GM06990 (cell line): Measurements from ENCODE around the gene PLA2G2D.

Experiments
- DNase-seq: peaks from one replicate; pipeline ENCODE4 v3.0.0-alpha.2; 2011; ENCODE audit not compliant: insufficient read length; ENCODE audit errors: extremely low read depth
- H3K27me3 ChIP-seq: replicated peaks from 2 replicates; pipeline ENCODE4 v1.6.0; 2011; ENCODE audit warnings: low read length; ENCODE audit not compliant: control insufficient read depth, insufficient read depth
- H3K36me3 ChIP-seq: 2 replicates; pipeline ENCODE4 v1.5.1; 2011; ENCODE audit warnings: low read length; ENCODE audit not compliant: control insufficient read depth, insufficient read depth
- H3K4me3 ChIP-seq: replicated peaks from 2 replicates; pipeline ENCODE4 v1.5.1; 2011; ENCODE audit warnings: low read depth, mild to moderate bottlenecking, control low read depth, low read length
- CTCF ChIP-seq: IDR thresholded peaks from 2 replicates; pipeline ENCODE4 v1.5.1; 2011; ENCODE audit warnings: low read length, control low read depth, mild to moderate bottlenecking, inconsistent platforms; ENCODE audit not compliant: insufficient read depth, poor library complexity, severe bottlenecking

The PLA2G2D gene

GRCh38 chr1:20117236-20117635 lies 2.1 kb downstream of the PLA2G2D start:
- no peaks in the 10 kb centered on the region for H3K27me3 ChIP-seq
- no peak for TF ChIP-seq CTCF
- DNase-seq = no peak

GRCh38 chr1:20115916-20116315 lies 3.4 kb downstream of the PLA2G2D start:
- H3K27me3 ChIP-seq = no peaks in the 10 kb centered on the region
- H3K4me3 ChIP-seq = no peak overlapping the region
- TF ChIP-seq CTCF = no peak
- no peaks in the 10 kb centered on the region for H3K36me3 ChIP-seq
- DNase-seq = no peak

More at GRCh38 chr1:20117236-20117635, 2.1 kb downstream of the PLA2G2D start:
- H3K4me3 ChIP-seq = no peak overlapping the region
- no peaks in the 10 kb centered on the region for H3K36me3 ChIP-seq

- Histone ChIP-seq H3K4me3 (no peak overlapping the region), H3K36me3 (no peaks in the 10 kb centered on the region), H3K27me3 (no peaks in the 10 kb centered on the region)
- TF ChIP-seq CTCF = peak; percentile 14
- no peak for DNase-seq
Measured at GRCh38 chr1:20115479-20115878, 3.9 kb downstream of the PLA2G2D start.

GRCh38 chr1:20114021-20114648 lies 5.2 kb downstream of the PLA2G2D start:
- Histone ChIP-seq H3K36me3 (no peaks in the 10 kb centered on the region), H3K27me3 (no peaks in the 10 kb centered on the region), H3K4me3 (no peak overlapping the region)
- no peak for DNase-seq
- TF ChIP-seq CTCF = no peak

- no peak overlapping the region for H3K4me3 ChIP-seq
- no peak for TF ChIP-seq CTCF
- H3K36me3 ChIP-seq = no peaks in the 10 kb centered on the region
- H3K27me3 ChIP-seq = no peaks in the 10 kb centered on the region
- no peak for DNase-seq
Measured at GRCh38 chr1:20112279-20113000, 6.9 kb downstream of the PLA2G2D start.
